Measurements from ENCODE around the gene FCSK.
"Not testable (repeated sequence)": the region's sequence is repeated elsewhere in the genome, so short reads cannot be mapped to it uniquely, and the experiment has no call there.

The FCSK gene

DNA sequence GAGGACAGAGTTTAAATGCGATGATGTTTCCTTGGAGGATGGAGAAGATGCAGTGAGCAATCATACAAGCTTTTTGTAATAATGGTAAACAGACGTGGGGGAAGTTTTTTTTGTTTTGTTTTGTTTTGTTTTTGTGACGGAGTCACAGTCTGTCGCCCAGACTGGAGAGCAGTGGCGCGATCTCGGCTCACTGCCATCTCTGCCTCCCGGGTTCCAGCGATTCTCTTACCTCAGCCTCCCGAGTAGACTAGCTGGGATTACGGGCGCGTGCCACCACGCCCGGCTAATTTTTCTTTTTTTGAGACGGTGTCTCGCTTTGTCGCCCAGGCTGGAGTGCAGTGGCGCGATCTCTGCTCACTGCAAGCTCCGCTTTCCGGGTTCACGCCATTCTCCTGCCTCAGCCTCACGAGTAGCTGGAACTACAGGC lies 70.0 kb downstream of the FCSK start:
- not testable (repeated sequence) for DNase-seq (ENCODE audit: low read depth in 2 of 2)

DNA sequence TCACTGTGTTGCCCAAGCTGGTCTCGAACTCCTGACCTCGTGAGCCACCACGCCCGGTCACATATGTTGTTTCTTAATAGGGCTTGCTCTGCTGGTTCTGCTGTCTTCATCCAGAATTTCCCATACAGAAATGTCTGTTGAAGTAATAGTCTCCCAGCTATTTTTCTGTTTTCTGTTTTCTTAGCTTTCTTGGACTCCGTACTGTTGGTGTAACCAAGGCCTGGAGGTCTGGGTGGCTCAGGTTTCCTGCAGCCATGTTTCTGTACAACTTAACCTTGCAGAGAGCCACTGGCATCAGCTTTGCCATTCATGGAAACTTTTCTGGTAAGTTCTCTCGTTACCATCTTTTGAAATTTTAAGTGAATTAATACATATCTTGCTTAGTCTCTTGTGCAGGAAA lies 72.0 kb downstream of the FCSK start:
- DNase-seq (ENCODE audit: low read depth in 2 of 2) = no peak

DNA sequence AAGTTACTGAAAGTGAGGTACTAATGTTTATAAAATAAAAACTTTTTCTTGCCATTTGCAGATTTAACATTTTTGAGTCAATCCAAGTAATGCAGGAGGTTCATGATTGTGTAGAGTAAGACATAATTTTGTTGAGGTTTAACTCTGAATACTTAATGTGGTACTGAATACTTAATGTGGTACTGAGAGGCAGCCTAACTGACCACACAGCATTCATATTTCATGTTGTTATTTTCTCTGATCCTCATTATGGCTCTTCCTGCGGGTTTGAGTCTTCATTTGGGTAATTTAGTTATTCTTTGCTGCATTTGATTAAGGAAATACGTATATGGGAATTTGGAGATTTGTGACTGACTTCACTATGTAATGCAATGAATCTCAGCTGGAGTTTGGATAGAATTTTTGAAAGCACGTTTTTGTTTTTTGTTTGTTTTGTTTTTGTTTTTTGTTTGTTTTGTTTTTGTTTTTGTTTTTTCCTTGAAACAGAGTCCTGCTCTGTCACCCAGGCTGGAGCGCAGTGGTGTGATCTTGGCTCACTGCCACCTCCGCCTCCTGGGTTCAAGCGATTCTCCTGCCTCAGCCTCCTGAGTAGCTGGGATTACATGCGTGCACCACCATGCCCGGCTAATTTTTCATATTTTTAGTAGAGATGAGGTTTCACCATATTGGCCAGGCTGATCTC lies 73.1 kb downstream of the FCSK start:
- no peak for DNase-seq (ENCODE audit: low read depth in 2 of 2)

DNA sequence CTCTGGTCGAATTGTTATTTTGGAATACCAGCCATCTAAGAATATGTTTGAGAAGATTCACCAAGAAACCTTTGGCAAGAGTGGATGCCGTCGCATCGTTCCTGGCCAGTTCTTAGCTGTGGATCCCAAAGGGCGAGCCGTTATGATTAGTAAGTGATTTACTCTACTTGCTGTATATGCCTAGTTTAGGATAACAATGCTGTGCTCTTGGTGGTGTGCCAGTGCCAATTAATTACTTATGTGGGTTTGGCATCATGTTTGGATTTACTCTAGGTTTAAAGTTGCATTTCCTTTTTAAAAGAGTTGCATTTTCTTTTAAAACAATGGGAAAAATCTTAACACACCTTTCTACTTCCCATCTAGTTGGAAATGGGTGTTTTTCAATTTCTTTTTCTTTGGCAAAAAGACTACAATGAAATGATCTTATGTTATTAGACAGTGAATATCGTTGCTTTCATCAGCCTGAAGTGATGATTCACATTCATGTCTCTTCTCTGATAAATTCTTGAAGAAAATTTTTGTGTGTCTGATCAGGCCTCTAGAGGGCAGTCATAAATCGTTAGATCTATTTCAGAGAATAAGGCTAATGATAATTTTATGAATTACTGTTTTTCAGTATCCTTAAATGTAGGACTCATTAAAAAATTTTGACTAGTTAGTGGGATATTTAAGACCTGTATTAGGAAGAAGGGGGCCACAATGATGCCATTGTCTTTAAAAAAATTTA lies 74.8 kb downstream of the FCSK start:
- DNase-seq (ENCODE audit: low read depth in 2 of 2) = no peak
